ENCODE measurements around the gene RSPO1. TPM values are rescaled to one million over a fixed set of nuclear protein-coding genes. Genes with fewer than 3 reads are reported as not detected.

Gene RSPO1
- polyA plus RNA-seq, 1 donor (not counting 4 experiments of a cell fraction or from before 2014, with no cell fraction given), result not detected

DNA sequence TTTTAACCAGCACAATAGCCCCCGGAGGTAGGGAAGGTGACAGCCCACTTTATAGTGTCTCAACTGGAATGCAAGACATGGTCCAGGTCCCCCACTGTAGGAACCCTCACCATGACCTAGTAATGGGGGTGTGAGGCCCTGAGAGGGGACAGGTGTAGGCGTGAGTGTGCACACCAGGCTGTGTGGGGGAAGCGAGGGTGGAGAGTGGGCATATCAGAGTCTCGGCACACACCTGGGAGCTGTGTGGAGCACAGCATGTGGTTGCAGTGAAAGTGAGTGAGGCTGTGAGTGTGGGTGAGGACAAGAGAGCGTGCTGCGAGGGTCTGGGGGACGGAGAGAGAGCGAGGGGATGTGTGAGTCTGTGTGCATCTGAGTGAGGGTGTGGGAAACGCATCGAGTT lies 17.1 kb upstream of the RSPO1 start:
- dilution Hi-C loops (cut with MboI; ENCODE audit: extremely low pct_ligation_motif_present, low sequenced_read_pairs), result no loop called here
- no peak for FAIRE-seq

DNA sequence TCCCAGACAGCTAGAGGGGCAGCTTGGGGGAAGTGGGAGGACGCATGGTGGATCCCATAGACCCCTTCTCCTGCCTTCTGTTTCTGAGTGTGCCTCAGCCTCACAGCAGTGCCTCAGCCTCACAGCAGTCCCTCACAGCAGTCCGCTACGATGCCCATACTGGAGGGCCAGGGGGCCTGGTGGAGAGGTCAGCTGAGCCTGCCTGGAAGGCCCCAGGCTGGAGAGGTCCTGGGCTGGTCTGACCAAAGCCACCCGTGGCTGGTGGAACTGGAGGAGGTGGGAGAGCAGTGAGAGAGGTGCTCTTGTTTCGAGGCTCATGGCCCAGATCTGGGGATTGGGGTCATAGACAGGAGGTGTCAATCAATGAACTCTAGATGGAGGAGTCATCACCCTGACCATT lies 16.0 kb upstream of the RSPO1 start:
- no peaks in the 10 kb centered on the region for H3K27me3 ChIP-seq (ENCODE audit: control insufficient read depth, extremely low read depth, insufficient read depth, low read length)
- no peaks in the 10 kb centered on the region for H3K4me1 ChIP-seq (ENCODE audit: control insufficient read depth, extremely low read depth, insufficient read depth, low read length)
- no peak for FAIRE-seq
- DNase-seq (ENCODE audit: low read depth, low spot score), result no peak
- H3K4me3 ChIP-seq (ENCODE audit: control insufficient read depth in 2 of 3, extremely low read depth in 1 of 3, insufficient read depth in 2 of 3, low read depth in 1 of 3, low read length in 3 of 3), result no peak overlapping the region
- no peak overlapping the region for H3K9ac ChIP-seq (ENCODE audit: control insufficient read depth, extremely low read depth, insufficient read depth, low read length)
- H3K4me2 ChIP-seq (ENCODE audit: control insufficient read depth, extremely low read depth, insufficient read depth, low read depth, low read length), result no peak overlapping the region
- dilution Hi-C loops (cut with MboI; ENCODE audit: extremely low pct_ligation_motif_present, low sequenced_read_pairs), result no loop called here
- H2AFZ ChIP-seq (ENCODE audit: control insufficient read depth, low read length), result no peak overlapping the region
- TF ChIP-seq, protein P1, sequence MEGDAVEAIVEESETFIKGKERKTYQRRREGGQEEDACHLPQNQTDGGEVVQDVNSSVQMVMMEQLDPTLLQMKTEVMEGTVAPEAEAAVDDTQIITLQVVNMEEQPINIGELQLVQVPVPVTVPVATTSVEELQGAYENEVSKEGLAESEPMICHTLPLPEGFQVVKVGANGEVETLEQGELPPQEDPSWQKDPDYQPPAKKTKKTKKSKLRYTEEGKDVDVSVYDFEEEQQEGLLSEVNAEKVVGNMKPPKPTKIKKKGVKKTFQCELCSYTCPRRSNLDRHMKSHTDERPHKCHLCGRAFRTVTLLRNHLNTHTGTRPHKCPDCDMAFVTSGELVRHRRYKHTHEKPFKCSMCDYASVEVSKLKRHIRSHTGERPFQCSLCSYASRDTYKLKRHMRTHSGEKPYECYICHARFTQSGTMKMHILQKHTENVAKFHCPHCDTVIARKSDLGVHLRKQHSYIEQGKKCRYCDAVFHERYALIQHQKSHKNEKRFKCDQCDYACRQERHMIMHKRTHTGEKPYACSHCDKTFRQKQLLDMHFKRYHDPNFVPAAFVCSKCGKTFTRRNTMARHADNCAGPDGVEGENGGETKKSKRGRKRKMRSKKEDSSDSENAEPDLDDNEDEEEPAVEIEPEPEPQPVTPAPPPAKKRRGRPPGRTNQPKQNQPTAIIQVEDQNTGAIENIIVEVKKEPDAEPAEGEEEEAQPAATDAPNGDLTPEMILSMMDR (optimal IDR thresholded peaks at IDR 0.05 in 1 of 3, IDR thresholded peaks at IDR 0.05 in 1 of 3, conservative IDR thresholded peaks at IDR 0.05 in 1 of 3; ENCODE audit: extremely low read depth in 1 of 3, insufficient read depth in 2 of 3, low read length in 3 of 3), result no peak
- TF ChIP-seq EZH2 (IDR thresholded peaks at IDR 0.05; ENCODE audit: low read length), result no peak
- H3K36me3 ChIP-seq (ENCODE audit: control insufficient read depth in 2 of 2, extremely low read depth in 1 of 2, insufficient read depth in 2 of 2, low read length in 2 of 2), result no peaks in the 10 kb centered on the region
- no peaks in the 10 kb centered on the region for H3K79me2 ChIP-seq (ENCODE audit: control insufficient read depth, insufficient read depth, low read length)
- H4K20me1 ChIP-seq (ENCODE audit: control insufficient read depth, extremely low read depth, insufficient read depth, low read length), result no peaks in the 10 kb centered on the region
- no peaks in the 10 kb centered on the region for H3K9me1 ChIP-seq (ENCODE audit: control insufficient read depth, extremely low read depth, insufficient read depth, low read length)
- no peaks in the 10 kb centered on the region for H3K9me3 ChIP-seq (ENCODE audit: control insufficient read depth, low read depth, low read length)
- no peak overlapping the region for H3K27ac ChIP-seq (ENCODE audit: control insufficient read depth, insufficient read depth, low read length)

More for the DNA sequence above, 17.1 kb upstream of the RSPO1 start:
- H3K9ac ChIP-seq (ENCODE audit: control insufficient read depth, extremely low read depth, insufficient read depth, low read length), result no peak overlapping the region
- TF ChIP-seq EZH2 (IDR thresholded peaks at IDR 0.05; ENCODE audit: low read length), result no peak
- TF ChIP-seq, protein P1 (optimal IDR thresholded peaks at IDR 0.05 in 1 of 3, IDR thresholded peaks at IDR 0.05 in 1 of 3, conservative IDR thresholded peaks at IDR 0.05 in 1 of 3; ENCODE audit: extremely low read depth in 1 of 3, insufficient read depth in 2 of 3, low read length in 3 of 3), result no peak
- H2AFZ ChIP-seq (ENCODE audit: control insufficient read depth, low read length), result no peak overlapping the region
- no peaks in the 10 kb centered on the region for H3K9me1 ChIP-seq (ENCODE audit: control insufficient read depth, extremely low read depth, insufficient read depth, low read length)
- no peak overlapping the region for H3K4me2 ChIP-seq (ENCODE audit: control insufficient read depth, extremely low read depth, insufficient read depth, low read depth, low read length)
- no peak for DNase-seq (ENCODE audit: low read depth, low spot score)
- H3K27ac ChIP-seq (ENCODE audit: control insufficient read depth, insufficient read depth, low read length), result no peak overlapping the region
- H3K9me3 ChIP-seq (ENCODE audit: control insufficient read depth, low read depth, low read length), result no peaks in the 10 kb centered on the region
- H3K4me1 ChIP-seq (ENCODE audit: control insufficient read depth, extremely low read depth, insufficient read depth, low read length), result no peaks in the 10 kb centered on the region
- no peaks in the 10 kb centered on the region for H3K36me3 ChIP-seq (ENCODE audit: control insufficient read depth in 2 of 2, extremely low read depth in 1 of 2, insufficient read depth in 2 of 2, low read length in 2 of 2)
- H3K79me2 ChIP-seq (ENCODE audit: control insufficient read depth, insufficient read depth, low read length), result no peaks in the 10 kb centered on the region
- H4K20me1 ChIP-seq (ENCODE audit: control insufficient read depth, extremely low read depth, insufficient read depth, low read length), result no peaks in the 10 kb centered on the region
- no peaks in the 10 kb centered on the region for H3K27me3 ChIP-seq (ENCODE audit: control insufficient read depth, extremely low read depth, insufficient read depth, low read length)
- no peak overlapping the region for H3K4me3 ChIP-seq (ENCODE audit: control insufficient read depth in 2 of 3, extremely low read depth in 1 of 3, insufficient read depth in 2 of 3, low read depth in 1 of 3, low read length in 3 of 3)

Measured in keratinocyte (primary cell).